GM12892 (cell line): ENCODE results near the gene NEDD4L.

Source experiments
- POLR2A ChIP-seq: IDR thresholded peaks from 2 replicates; pipeline ENCODE4 v1.6.1; 2011; ENCODE audit warnings: low read depth, low read length, control low read depth
- TAF1 ChIP-seq: IDR thresholded peaks from 2 replicates; pipeline ENCODE4 v1.6.1; 2011; ENCODE audit warnings: low read depth, mild to moderate bottlenecking, control low read depth, low read length, borderline replicate concordance

GRCh38 chr18:58208207-58208932 is 164.3 kb downstream of the NEDD4L start:
- TF ChIP-seq TAF1 (no peak), POLR2A (no peak)
